ENCODE measurements around the gene COG6.

Gene COG6

GRCh38 chr13:39655569-39656324 lies at the start of gene COG6:
Gene COG6 (plus strand): TSS chr13:39655662. CDS start chr13:39655727, 65 bp downstream.
- H3K4me3 ChIP-seq (ENCODE audit: control insufficient read depth, low read depth, low read length) = peak within 1 kb of the TSS; percentile 90
- peak; percentile 84 for DNase-seq (ENCODE audit: low read depth)
- TF ChIP-seq CTCF (conservative IDR thresholded peaks at IDR 0.05; ENCODE audit: control insufficient read depth, insufficient read depth, low read depth, low read length) = no peak

GRCh38 chr13:39605677-39606320 lies 49.7 kb upstream of the COG6 start:
- no peak for DNase-seq (ENCODE audit: low read depth)
- TF ChIP-seq CTCF (conservative IDR thresholded peaks at IDR 0.05; ENCODE audit: control insufficient read depth, insufficient read depth, low read depth, low read length) = no peak

GRCh38 chr13:39607876-39608275 lies 47.6 kb upstream of the COG6 start:
- H3K4me3 ChIP-seq (ENCODE audit: control insufficient read depth, low read depth, low read length) = no peak overlapping the region
- TF ChIP-seq CTCF (conservative IDR thresholded peaks at IDR 0.05; ENCODE audit: control insufficient read depth, insufficient read depth, low read depth, low read length) = no peak
- DNase-seq (ENCODE audit: low read depth) = no peak

More at GRCh38 chr13:39605677-39606320, 49.7 kb upstream of the COG6 start:
- no peak overlapping the region for H3K4me3 ChIP-seq (ENCODE audit: control insufficient read depth, low read depth, low read length)

GRCh38 chr13:39612023-39612637 lies 43.3 kb upstream of the COG6 start:
- DNase-seq (ENCODE audit: low read depth) = peak; percentile 78

GRCh38 chr13:39616087-39616694 lies 39.3 kb upstream of the COG6 start:
- H3K4me3 ChIP-seq (ENCODE audit: control insufficient read depth, low read depth, low read length) = no peak overlapping the region
- peak; percentile 99 for TF ChIP-seq CTCF (conservative IDR thresholded peaks at IDR 0.05; ENCODE audit: control insufficient read depth, insufficient read depth, low read depth, low read length)
- DNase-seq (ENCODE audit: low read depth) = peak; percentile 75

More at GRCh38 chr13:39612023-39612637, 43.3 kb upstream of the COG6 start:
- H3K4me3 ChIP-seq (ENCODE audit: control insufficient read depth, low read depth, low read length) = no peak overlapping the region
- TF ChIP-seq CTCF (conservative IDR thresholded peaks at IDR 0.05; ENCODE audit: control insufficient read depth, insufficient read depth, low read depth, low read length) = peak; percentile 78

GRCh38 chr13:39618561-39618960 lies 36.9 kb upstream of the COG6 start:
- DNase-seq (ENCODE audit: low read depth) = no peak
- TF ChIP-seq CTCF (conservative IDR thresholded peaks at IDR 0.05; ENCODE audit: control insufficient read depth, insufficient read depth, low read depth, low read length) = no peak
- H3K4me3 ChIP-seq (ENCODE audit: control insufficient read depth, low read depth, low read length) = no peak overlapping the region
